GM12891 (cell line): ENCODE measurements around the gene GAS2.

Source experiments
- DNase-seq: peaks from one replicate; pipeline ENCODE4 v3.0.0; 2011; ENCODE audit warnings: low spot score; ENCODE audit not compliant: insufficient read length
- FAIRE-seq: peaks from 2 replicates; lab custom pipeline; 2011; peaks lifted over from hg19 to GRCh38; lab: Jason Lieb, UNC
- PAX5 ChIP-seq: IDR thresholded peaks from 2 replicates; pipeline ENCODE4 v1.6.1; 2011; ENCODE audit warnings: low read length, moderate library complexity, mild to moderate bottlenecking; ENCODE audit not compliant: insufficient read depth, severe bottlenecking
- POLR2A ChIP-seq: IDR thresholded peaks from 2 replicates; pipeline ENCODE4 v1.6.1; 2011; ENCODE audit warnings: low read depth, low read length, control low read depth
- POLR2AphosphoS5 ChIP-seq: IDR thresholded peaks from 2 replicates; pipeline ENCODE4 v1.6.1; 2011; ENCODE audit warnings: low read depth, low read length, control low read depth
- POU2F2 ChIP-seq: IDR thresholded peaks from 2 replicates; pipeline ENCODE4 v1.6.1; 2011; ENCODE audit warnings: low read depth, mild to moderate bottlenecking, control low read depth, low read length, moderate library complexity
- SPI1 ChIP-seq: IDR thresholded peaks from 2 replicates; pipeline ENCODE4 v1.6.1; 2011; ENCODE audit warnings: low read depth, low read length, control low read depth
- TAF1 ChIP-seq: IDR thresholded peaks from 2 replicates; pipeline ENCODE4 v1.6.1; 2011; ENCODE audit warnings: low read depth, low read length, control low read depth

GAS2 gene

DNA sequence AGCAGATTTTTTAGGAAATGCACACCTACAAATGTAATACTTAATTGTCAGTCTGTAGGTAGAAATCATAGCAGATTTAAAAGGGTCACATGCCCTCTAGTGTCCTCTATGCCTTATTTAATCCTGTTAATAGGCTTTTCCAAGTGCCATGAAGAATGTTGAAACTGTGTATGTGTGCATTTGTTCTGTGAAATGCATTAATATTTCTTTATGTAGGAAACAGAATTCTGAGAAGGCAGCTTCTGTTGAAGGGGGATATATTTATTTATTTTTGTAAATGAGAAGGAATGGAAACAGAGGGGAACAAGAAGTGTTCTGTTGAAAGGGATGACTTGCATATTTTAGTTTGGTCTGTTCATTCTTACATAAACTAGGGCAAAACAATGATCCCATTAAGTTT lies 112.2 kb downstream of the GAS2 start:
- DNase-seq (no peak), FAIRE-seq (no peak)
- TF ChIP-seq POU2F2: no peak
- TF ChIP-seq PAX5: no peak
- TF ChIP-seq POLR2A: no peak
- TF ChIP-seq SPI1: no peak

- no peak for TF ChIP-seq POU2F2
- TF ChIP-seq POLR2AphosphoS5: no peak
- TF ChIP-seq POLR2A: no peak
- TF ChIP-seq TAF1: no peak
- no peak for DNase-seq
- FAIRE-seq: no peak
These were observed 113.4 kb downstream of the GAS2 start for GRCh38 chr11:22779850-22780249.

- FAIRE-seq (peak; percentile 78), DNase-seq (no peak)
These were observed 114.7 kb downstream of the GAS2 start for GRCh38 chr11:22780952-22781593.

GRCh38 chr11:22785251-22785650 lies 118.8 kb downstream of the GAS2 start:
- FAIRE-seq (peak; percentile 72), DNase-seq (no peak)
- TF ChIP-seq TAF1 (no peak), PAX5 (no peak), POLR2AphosphoS5 (no peak), SPI1 (no peak), POU2F2 (no peak), POLR2A (no peak)

More at GRCh38 chr11:22780952-22781593, 114.7 kb downstream of the GAS2 start:
- TF ChIP-seq POLR2A (no peak), POLR2AphosphoS5 (no peak), SPI1 (peak; percentile 19), POU2F2 (no peak; the same call in 1 of the 2 replicates), TAF1 (no peak), PAX5 (no peak)

- DNase-seq: no peak
- peak; percentile 89 for FAIRE-seq
- peak; percentile 48; the same call in 1 of the 2 replicates for TF ChIP-seq POU2F2
- TF ChIP-seq PAX5: no peak
These were observed 120.1 kb downstream of the GAS2 start for GRCh38 chr11:22786475-22786874.

- DNase-seq: no peak
- no peak for FAIRE-seq
- TF ChIP-seq SPI1 (no peak), TAF1 (no peak), PAX5 (no peak), POU2F2 (no peak), POLR2A (no peak), POLR2AphosphoS5 (no peak)
These were observed 120.6 kb downstream of the GAS2 start for GRCh38 chr11:22787055-22787454.

- FAIRE-seq: peak; percentile 91
- no peak for DNase-seq
- no peak for TF ChIP-seq POLR2A
- no peak for TF ChIP-seq POLR2AphosphoS5
- no peak for TF ChIP-seq PAX5
- no peak for TF ChIP-seq TAF1
- TF ChIP-seq POU2F2: no peak
- no peak for TF ChIP-seq SPI1
These were observed 121.2 kb downstream of the GAS2 start for GRCh38 chr11:22787551-22788162.

DNA sequence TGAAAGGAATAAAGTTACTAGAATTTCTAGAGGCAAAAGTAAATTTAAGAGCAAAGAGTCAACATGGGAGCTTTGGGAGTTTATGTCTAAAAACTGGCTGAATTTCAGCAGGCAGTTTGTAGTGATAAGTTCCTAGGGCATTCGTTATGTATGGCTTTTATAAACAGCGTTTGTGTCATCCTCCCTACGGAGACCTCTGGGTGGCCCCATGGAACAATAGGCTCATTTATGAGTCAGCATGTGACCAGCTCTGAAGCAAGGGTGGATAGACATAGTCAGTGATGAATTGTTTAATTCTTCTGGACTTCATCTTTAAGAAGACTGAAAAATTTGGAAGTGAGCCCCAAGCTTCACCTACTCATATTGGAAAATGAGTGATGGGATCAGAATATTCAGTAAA lies 126.1 kb downstream of the GAS2 start:
- no peak for DNase-seq
- no peak for FAIRE-seq

DNA sequence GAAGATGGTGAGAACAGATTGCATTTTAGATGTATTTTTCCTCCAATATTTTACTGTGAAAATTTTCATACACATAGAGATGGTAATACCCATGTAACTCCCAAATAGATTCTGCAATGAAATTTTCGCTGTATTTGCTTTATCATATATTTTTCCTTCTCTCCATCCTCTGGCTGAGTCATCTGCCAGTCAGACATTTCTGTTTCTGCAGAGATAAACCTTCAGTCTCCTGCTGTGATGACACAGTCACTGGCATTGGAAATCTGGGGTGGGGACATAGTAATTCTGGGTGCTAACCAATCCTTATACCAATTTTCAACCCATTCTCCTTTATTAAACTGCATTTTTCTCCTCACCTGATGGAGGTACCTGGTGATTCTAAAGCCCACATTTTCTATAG lies 129.5 kb downstream of the GAS2 start:
- FAIRE-seq: no peak
- TF ChIP-seq POLR2A: no peak
- no peak for TF ChIP-seq POLR2AphosphoS5
- TF ChIP-seq TAF1: no peak
- TF ChIP-seq POU2F2: no peak
- TF ChIP-seq PAX5: no peak
- no peak for DNase-seq

More for the DNA sequence above, 126.1 kb downstream of the GAS2 start:
- TF ChIP-seq SPI1: no peak
- no peak for TF ChIP-seq POLR2AphosphoS5
- no peak for TF ChIP-seq POU2F2
- no peak for TF ChIP-seq PAX5
- TF ChIP-seq POLR2A: no peak
- no peak for TF ChIP-seq TAF1

- FAIRE-seq: no peak
- no peak for DNase-seq
- TF ChIP-seq POLR2A (no peak), PAX5 (no peak), SPI1 (no peak), POLR2AphosphoS5 (no peak), POU2F2 (no peak), TAF1 (no peak)
These were observed 130.6 kb downstream of the GAS2 start for GRCh38 chr11:22797047-22797446.
